Testis (tissue), 3 donors: ENCODE measurements around the gene CAPN12. TPM values are rescaled to one million over a fixed set of nuclear protein-coding genes. Genes with fewer than 3 reads are reported as not detected.

ENCODE experiments used
- DNase-seq: peaks from one replicate; pipeline ENCODE4 v3.0.0-alpha.2; 2019
- H3K27ac ChIP-seq, 2 donors: fragments of 200-600 bp; sonication (generic); one replicate each; pipeline ENCODE4 v1.5.1; 2019
- H3K27me3 ChIP-seq: fragments of 200-600 bp; sonication (generic); one replicate; pipeline ENCODE4 v1.5.1; 2019
- H3K36me3 ChIP-seq: fragments of 200-600 bp; sonication (generic); one replicate; pipeline ENCODE4 v1.5.1; 2017; ENCODE audit warnings: low read depth; ENCODE audit errors: missing control alignments
- H3K4me1 ChIP-seq: fragments of 200-600 bp; sonication (generic); one replicate; pipeline ENCODE4 v1.5.1; 2019
- H3K4me3 ChIP-seq, 2 donors: fragments of 200-600 bp; sonication (generic); one replicate each; pipeline ENCODE4 v1.5.1; 2017 to 2019
- H3K9me3 ChIP-seq: fragments of 200-600 bp; sonication (generic); one replicate; pipeline ENCODE4 v1.5.1; 2017
- POLR2A ChIP-seq: fragments of 450-650 bp; IDR thresholded peaks from one replicate; pipeline ENCODE4 v1.6.1; 2017; ENCODE audit warnings: antibody characterized with exemption, mild to moderate bottlenecking, moderate library complexity
- WGBS, 2 donors: methylation state at CpG; one replicate each; pipeline ENCODE4 v1.1.5; 2018; 5-methylcytosine and 5-hydroxymethylcytosine counted together
- intact Hi-C: fragments of 100-400 bp; cut with DNase I; formaldehyde crosslinking; loops from one replicate; pipeline ENCODE4 v1.15.1; 2023; ENCODE audit warnings: low total_unique reads
- polyA plus RNA-seq: library from polyadenylated mRNA; stranded (reverse); fragments of 350-450 nt; fragmentation: Illumina TruSeq; extraction: RNeasy Lipid Tissue Mini Kit (QIAGEN cat#74804); gene quantifications from one replicate; pipeline ENCODE4 v1.2.3, GENCODE V29; 2014; ENCODE audit warnings: low read depth, low replicate concordance; ENCODE audit not compliant: insufficient read depth
- total RNA-seq, 2 donors: library from RNA; depleted of rRNA; stranded (reverse); fragments of >200 nt; gene quantifications; one replicate each; pipeline ENCODE4 v1.2.3, GENCODE V29; 2016
- TF ChIP-seq, protein P1 (sequence below), 3 experiments: fragments of 450-650 bp in 2 of 3; fragments of 200-600 bp in 1 of 3; sonication (generic) in 1 of 3; IDR thresholded peaks; one replicate each; pipeline ENCODE4 v1.5.1; 2016 to 2019; ENCODE audit warnings: antibody characterized with exemption in 3 of 3, mild to moderate bottlenecking in 2 of 3, moderate library complexity in 1 of 3

Gene CAPN12
- total and polyA plus RNA-seq, 3 donors from 2014 or later = 3.6 to 5.5 (median 4.6) TPM

- DNase-seq = no peak
- Histone ChIP-seq H3K27me3 (no peaks in the 10 kb centered on the region), H3K36me3 (no peaks in the 10 kb centered on the region), H3K27ac (no peak overlapping the region), H3K4me1 (peaks cover 4% of the 10 kb centered on the region), H3K4me3 (no peak overlapping the region), H3K9me3 (no peaks in the 10 kb centered on the region)
- WGBS, 2 donors = 94 to 98% methylated on average over 10 to 21 of the region's 21 CpGs
- TF ChIP-seq POLR2A = no peak
- intact Hi-C loops = no loop called here
Measured at GRCh38 chr19:38737921-38738737, 6.1 kb downstream of the CAPN12 start.

- WGBS, 2 donors = 49 to 57% methylated on average over 8 to 22 of the region's 22 CpGs
- Histone ChIP-seq H3K4me1 (peaks cover 7% of the 10 kb centered on the region), H3K36me3 (no peaks in the 10 kb centered on the region), H3K9me3 (no peaks in the 10 kb centered on the region), H3K4me3 (no peak overlapping the region), H3K27ac (no peak overlapping the region), H3K27me3 (no peaks in the 10 kb centered on the region)
- intact Hi-C loops = no loop called here
- DNase-seq = no peak
- no peak for TF ChIP-seq POLR2A
- TF ChIP-seq, protein P1, sequence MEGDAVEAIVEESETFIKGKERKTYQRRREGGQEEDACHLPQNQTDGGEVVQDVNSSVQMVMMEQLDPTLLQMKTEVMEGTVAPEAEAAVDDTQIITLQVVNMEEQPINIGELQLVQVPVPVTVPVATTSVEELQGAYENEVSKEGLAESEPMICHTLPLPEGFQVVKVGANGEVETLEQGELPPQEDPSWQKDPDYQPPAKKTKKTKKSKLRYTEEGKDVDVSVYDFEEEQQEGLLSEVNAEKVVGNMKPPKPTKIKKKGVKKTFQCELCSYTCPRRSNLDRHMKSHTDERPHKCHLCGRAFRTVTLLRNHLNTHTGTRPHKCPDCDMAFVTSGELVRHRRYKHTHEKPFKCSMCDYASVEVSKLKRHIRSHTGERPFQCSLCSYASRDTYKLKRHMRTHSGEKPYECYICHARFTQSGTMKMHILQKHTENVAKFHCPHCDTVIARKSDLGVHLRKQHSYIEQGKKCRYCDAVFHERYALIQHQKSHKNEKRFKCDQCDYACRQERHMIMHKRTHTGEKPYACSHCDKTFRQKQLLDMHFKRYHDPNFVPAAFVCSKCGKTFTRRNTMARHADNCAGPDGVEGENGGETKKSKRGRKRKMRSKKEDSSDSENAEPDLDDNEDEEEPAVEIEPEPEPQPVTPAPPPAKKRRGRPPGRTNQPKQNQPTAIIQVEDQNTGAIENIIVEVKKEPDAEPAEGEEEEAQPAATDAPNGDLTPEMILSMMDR (IDR thresholded peaks at IDR 0.05) = no peak
Measured at GRCh38 chr19:38737281-38737865, 6.9 kb downstream of the CAPN12 start.

GRCh38 chr19:38736413-38737280 is 7.6 kb downstream of the CAPN12 start:
- Histone ChIP-seq H3K4me1 (peaks cover 14% of the 10 kb centered on the region), H3K27ac (no peak overlapping the region), H3K36me3 (no peaks in the 10 kb centered on the region), H3K9me3 (no peaks in the 10 kb centered on the region), H3K27me3 (no peaks in the 10 kb centered on the region), H3K4me3 (peak overlapping the region; percentile 43 to 51)
- 10 to 16% methylated on average over 28 to 33 of the region's 36 CpGs for WGBS, 2 donors
- TF ChIP-seq, protein P1 (IDR thresholded peaks at IDR 0.05) = no peak
- TF ChIP-seq POLR2A = no peak
- no peak for DNase-seq
- intact Hi-C loops = no loop called here

DNA sequence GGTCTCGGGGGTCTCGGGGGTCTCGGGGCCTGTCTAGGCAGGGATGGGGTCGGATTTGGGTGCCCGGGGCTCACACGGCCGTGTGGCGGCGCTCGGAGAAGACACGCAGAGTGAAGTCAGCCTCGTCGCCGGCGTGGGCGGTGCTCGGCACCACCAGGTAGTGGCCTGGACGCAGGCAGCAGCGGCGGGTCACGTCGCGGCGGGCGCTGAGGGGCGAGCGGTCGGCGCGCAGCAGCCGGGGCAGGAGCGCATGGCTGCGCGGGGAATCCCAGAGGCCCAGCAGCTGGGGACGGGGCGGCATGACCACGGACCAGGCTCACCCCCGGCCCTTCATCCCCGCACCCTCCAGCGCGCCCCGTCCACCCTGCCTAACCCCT is 8.2 kb downstream of the CAPN12 start:
- peak; percentile 54 for DNase-seq
- peak overlapping the region; percentile 43 to 51 for H3K4me3 ChIP-seq
- WGBS, 2 donors = 7 to 8% methylated on average over 4 to 6 of the region's 42 CpGs
- H3K27ac ChIP-seq = no peak overlapping the region
- H3K27me3 ChIP-seq = no peaks in the 10 kb centered on the region
- TF ChIP-seq, protein P1 (IDR thresholded peaks at IDR 0.05) = no peak
- no peak for TF ChIP-seq POLR2A
- H3K9me3 ChIP-seq = no peaks in the 10 kb centered on the region
- intact Hi-C loops = no loop called here
- H3K36me3 ChIP-seq = no peaks in the 10 kb centered on the region
- H3K4me1 ChIP-seq = peaks cover 15% of the 10 kb centered on the region

GRCh38 chr19:38735257-38735686 is 9.0 kb downstream of the CAPN12 start:
- H3K27me3 ChIP-seq = no peaks in the 10 kb centered on the region
- no peak for DNase-seq
- H3K9me3 ChIP-seq = no peaks in the 10 kb centered on the region
- H3K27ac ChIP-seq = peak overlapping the region in 1 of 2 donors; percentile 15
- no peaks in the 10 kb centered on the region for H3K36me3 ChIP-seq
- intact Hi-C loops = no loop called here
- no peak overlapping the region for H3K4me3 ChIP-seq
- WGBS, 2 donors = 25 to 48% methylated on average over 5 to 11 of the region's 18 CpGs
- peaks cover 15% of the 10 kb centered on the region for H3K4me1 ChIP-seq
- TF ChIP-seq, protein P1 (IDR thresholded peaks at IDR 0.05) = no peak
- TF ChIP-seq POLR2A = no peak
